Testis (tissue), 3 donors: ENCODE measurements around the gene TEX51. TPM values are rescaled to one million over a fixed set of nuclear protein-coding genes. Genes with fewer than 3 reads are reported as not detected.

Experiments used
- DNase-seq: peaks from one replicate; pipeline ENCODE4 v3.0.0-alpha.2; 2019
- H3K27ac ChIP-seq, 2 donors: fragments of 200-600 bp; sonication (generic); one replicate each; pipeline ENCODE4 v1.5.1; 2019
- H3K27me3 ChIP-seq: fragments of 200-600 bp; sonication (generic); one replicate; pipeline ENCODE4 v1.5.1; 2019
- H3K36me3 ChIP-seq: fragments of 200-600 bp; sonication (generic); one replicate; pipeline ENCODE4 v1.5.1; 2017; ENCODE audit warnings: low read depth; ENCODE audit errors: missing control alignments
- H3K4me1 ChIP-seq: fragments of 200-600 bp; sonication (generic); one replicate; pipeline ENCODE4 v1.5.1; 2019
- H3K4me3 ChIP-seq, 2 donors: fragments of 200-600 bp; sonication (generic); one replicate each; pipeline ENCODE4 v1.5.1; 2017 to 2019
- H3K9me3 ChIP-seq: fragments of 200-600 bp; sonication (generic); one replicate; pipeline ENCODE4 v1.5.1; 2017
- POLR2A ChIP-seq: fragments of 450-650 bp; IDR thresholded peaks from one replicate; pipeline ENCODE4 v1.6.1; 2017; ENCODE audit warnings: antibody characterized with exemption, mild to moderate bottlenecking, moderate library complexity
- WGBS, 2 donors: methylation state at CpG; one replicate each; pipeline ENCODE4 v1.1.5; 2018; 5-methylcytosine and 5-hydroxymethylcytosine counted together
- intact Hi-C: fragments of 100-400 bp; cut with DNase I; formaldehyde crosslinking; loops from one replicate; pipeline ENCODE4 v1.15.1; 2023; ENCODE audit warnings: low total_unique reads
- polyA plus RNA-seq: library from polyadenylated mRNA; stranded (reverse); fragments of 350-450 nt; fragmentation: Illumina TruSeq; extraction: RNeasy Lipid Tissue Mini Kit (QIAGEN cat#74804); gene quantifications from one replicate; pipeline ENCODE4 v1.2.3, GENCODE V29; 2014; ENCODE audit warnings: low read depth, low replicate concordance; ENCODE audit not compliant: insufficient read depth
- total RNA-seq, 2 donors: library from RNA; depleted of rRNA; stranded (reverse); fragments of >200 nt; gene quantifications; one replicate each; pipeline ENCODE4 v1.2.3, GENCODE V29; 2016
- TF ChIP-seq, protein P1 (sequence below), 3 experiments: fragments of 450-650 bp in 2 of 3; fragments of 200-600 bp in 1 of 3; sonication (generic) in 1 of 3; IDR thresholded peaks; one replicate each; pipeline ENCODE4 v1.5.1; 2016 to 2019; ENCODE audit warnings: antibody characterized with exemption in 3 of 3, mild to moderate bottlenecking in 2 of 3, moderate library complexity in 1 of 3

The TEX51 gene
- total and polyA plus RNA-seq, 3 donors from 2014 or later, result 16.3 to 111 (median 40.9) TPM

DNA sequence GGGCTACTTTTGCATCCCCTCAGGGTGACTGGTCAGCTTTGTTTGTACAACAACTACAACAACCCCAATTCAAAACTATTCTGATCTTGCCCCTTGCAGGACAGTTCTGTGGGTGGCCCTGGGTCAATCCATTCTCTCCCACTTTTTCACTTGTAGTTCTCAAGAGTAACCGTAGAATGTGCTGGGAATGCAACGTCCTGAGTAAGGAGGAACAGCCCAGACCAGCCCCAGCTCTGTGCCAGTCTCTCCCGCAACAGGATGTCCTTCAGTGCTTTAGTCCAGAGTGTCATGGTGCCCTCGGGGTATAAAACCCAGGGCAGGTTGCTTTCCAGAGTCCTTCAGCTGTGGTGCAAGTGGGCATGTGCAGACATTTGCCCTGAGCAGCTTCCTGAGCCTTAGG is 22.1 kb upstream of the TEX51 start:
- 77 to 88% methylated on average over 4 of the region's 4 CpGs for WGBS, 2 donors
- Histone ChIP-seq H3K36me3 (no peaks in the 10 kb centered on the region), H3K4me3 (no peak overlapping the region), H3K27me3 (no peaks in the 10 kb centered on the region), H3K4me1 (no peaks in the 10 kb centered on the region), H3K27ac (no peak overlapping the region), H3K9me3 (no peaks in the 10 kb centered on the region)
- intact Hi-C loops, result no loop called here
- no peak for DNase-seq
- TF ChIP-seq, protein P1, sequence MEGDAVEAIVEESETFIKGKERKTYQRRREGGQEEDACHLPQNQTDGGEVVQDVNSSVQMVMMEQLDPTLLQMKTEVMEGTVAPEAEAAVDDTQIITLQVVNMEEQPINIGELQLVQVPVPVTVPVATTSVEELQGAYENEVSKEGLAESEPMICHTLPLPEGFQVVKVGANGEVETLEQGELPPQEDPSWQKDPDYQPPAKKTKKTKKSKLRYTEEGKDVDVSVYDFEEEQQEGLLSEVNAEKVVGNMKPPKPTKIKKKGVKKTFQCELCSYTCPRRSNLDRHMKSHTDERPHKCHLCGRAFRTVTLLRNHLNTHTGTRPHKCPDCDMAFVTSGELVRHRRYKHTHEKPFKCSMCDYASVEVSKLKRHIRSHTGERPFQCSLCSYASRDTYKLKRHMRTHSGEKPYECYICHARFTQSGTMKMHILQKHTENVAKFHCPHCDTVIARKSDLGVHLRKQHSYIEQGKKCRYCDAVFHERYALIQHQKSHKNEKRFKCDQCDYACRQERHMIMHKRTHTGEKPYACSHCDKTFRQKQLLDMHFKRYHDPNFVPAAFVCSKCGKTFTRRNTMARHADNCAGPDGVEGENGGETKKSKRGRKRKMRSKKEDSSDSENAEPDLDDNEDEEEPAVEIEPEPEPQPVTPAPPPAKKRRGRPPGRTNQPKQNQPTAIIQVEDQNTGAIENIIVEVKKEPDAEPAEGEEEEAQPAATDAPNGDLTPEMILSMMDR (IDR thresholded peaks at IDR 0.05), result no peak
- no peak for TF ChIP-seq POLR2A

DNA sequence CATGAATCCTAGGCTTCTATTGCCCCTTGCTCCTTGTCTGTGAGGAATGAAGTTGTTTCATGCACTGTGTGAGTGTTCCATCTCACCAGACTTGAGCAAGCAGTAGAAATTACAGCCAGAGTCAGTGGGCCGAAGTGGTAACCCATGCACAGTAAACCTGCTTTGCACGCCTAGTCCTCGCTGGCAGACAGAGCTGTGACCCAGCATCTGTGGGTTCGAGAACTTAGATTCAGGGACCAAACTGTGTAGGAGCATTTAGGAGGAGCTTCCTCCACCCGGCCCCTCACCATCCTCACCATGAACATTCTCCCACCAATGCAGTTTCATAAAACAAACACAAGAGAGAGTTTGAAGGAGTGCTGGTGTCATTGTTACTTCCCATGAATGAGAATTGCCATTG is 21.6 kb upstream of the TEX51 start:
- no peak overlapping the region for H3K27ac ChIP-seq
- no peak for TF ChIP-seq POLR2A
- TF ChIP-seq, protein P1 (IDR thresholded peaks at IDR 0.05), result no peak
- WGBS, 2 donors, result 88 to 96% methylated on average over 5 of the region's 5 CpGs
- H3K4me3 ChIP-seq, result no peak overlapping the region
- no peaks in the 10 kb centered on the region for H3K27me3 ChIP-seq
- no peaks in the 10 kb centered on the region for H3K9me3 ChIP-seq
- H3K4me1 ChIP-seq, result no peaks in the 10 kb centered on the region
- DNase-seq, result no peak
- H3K36me3 ChIP-seq, result no peaks in the 10 kb centered on the region
- intact Hi-C loops, result no loop called here

DNA sequence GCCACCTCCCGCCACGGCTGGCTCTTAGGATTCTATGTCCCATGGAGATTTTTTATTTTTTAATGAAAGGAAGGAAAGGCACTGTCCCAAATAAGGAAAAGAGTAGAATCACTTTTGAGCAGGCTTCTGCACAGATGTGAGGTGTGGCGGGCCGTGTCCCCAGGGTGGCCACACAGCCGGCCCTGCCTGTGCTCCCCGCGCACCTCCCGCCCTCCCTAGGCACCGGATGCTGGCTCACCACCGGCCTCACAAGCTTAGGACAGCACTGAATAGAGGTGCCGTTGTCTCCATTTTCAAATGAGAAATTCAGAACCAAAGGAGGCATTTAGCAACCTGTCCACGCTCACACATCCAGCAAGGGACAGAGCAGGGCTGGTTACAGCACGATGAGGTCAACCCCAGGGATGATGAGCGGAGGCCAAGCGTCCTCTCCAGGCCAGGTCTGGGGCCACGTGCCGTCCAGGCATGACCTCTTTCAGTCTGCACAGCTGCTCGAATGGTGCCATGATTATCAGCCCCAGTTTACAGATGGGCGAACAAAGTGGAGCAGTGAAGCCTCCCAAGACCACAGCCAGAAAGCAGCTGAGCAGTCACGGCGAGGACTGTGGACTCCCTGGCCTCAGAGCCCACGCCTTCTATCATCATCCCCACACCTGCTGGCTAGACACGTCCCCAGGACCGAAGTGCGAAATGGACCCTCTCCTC is 20.7 kb upstream of the TEX51 start:
- H3K27ac ChIP-seq, result no peak overlapping the region
- intact Hi-C loops, result no loop called here
- 70 to 80% methylated on average over 12 to 25 of the region's 25 CpGs for whole genome bisulfite sequencing, 2 donors
- H3K4me3 ChIP-seq, result no peak overlapping the region
- no peaks in the 10 kb centered on the region for H3K4me1 ChIP-seq
- no peaks in the 10 kb centered on the region for H3K27me3 ChIP-seq
- TF ChIP-seq, protein P1 (IDR thresholded peaks at IDR 0.05), result no peak
- TF ChIP-seq POLR2A, result no peak
- H3K9me3 ChIP-seq, result no peaks in the 10 kb centered on the region
- H3K36me3 ChIP-seq, result no peaks in the 10 kb centered on the region
- DNase-seq, result no peak

DNA sequence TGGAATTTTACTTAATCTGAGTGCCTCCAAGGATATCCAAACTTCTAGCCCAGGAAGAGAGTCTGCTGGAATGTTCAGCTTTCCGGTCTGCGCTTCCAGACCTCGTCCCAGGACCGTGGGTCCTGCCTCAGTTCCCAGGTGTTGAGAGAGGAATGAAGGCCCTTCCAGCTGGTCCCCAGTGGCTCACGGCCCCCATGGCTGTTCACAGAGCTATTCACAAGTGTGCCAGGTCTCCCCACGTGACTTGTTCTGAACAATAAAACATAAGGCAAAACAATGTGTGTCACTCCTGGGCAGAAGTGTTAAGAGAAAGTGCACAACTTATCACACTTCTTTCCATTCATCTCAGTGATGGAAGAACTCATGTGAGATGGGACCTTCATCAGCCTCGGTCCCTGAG is 20.1 kb upstream of the TEX51 start:
- no peak for TF ChIP-seq POLR2A
- TF ChIP-seq, protein P1 (IDR thresholded peaks at IDR 0.05), result no peak
- no peak overlapping the region for H3K4me3 ChIP-seq
- no peaks in the 10 kb centered on the region for H3K4me1 ChIP-seq
- intact Hi-C loops, result no loop called here
- H3K9me3 ChIP-seq, result no peaks in the 10 kb centered on the region
- no peak overlapping the region for H3K27ac ChIP-seq
- no peaks in the 10 kb centered on the region for H3K36me3 ChIP-seq
- WGBS, 2 donors, result 52 to 58% methylated on average over 7 of the region's 7 CpGs
- no peaks in the 10 kb centered on the region for H3K27me3 ChIP-seq
- no peak for DNase-seq
